ENCODE data around the gene TIGD3. TPM values are rescaled to one million over a fixed set of nuclear protein-coding genes. Genes with fewer than 3 reads are reported as not detected.
A peak's percentile ranks its signal among the peaks of the same experiment; 100 is the strongest.

TIGD3 gene
- total and polyA plus RNA-seq, 2 of the 13 experiments (the other 11 are each of a cell fraction or from before 2014, with no cell fraction given), result 0.49 to 4.9 TPM

DNA sequence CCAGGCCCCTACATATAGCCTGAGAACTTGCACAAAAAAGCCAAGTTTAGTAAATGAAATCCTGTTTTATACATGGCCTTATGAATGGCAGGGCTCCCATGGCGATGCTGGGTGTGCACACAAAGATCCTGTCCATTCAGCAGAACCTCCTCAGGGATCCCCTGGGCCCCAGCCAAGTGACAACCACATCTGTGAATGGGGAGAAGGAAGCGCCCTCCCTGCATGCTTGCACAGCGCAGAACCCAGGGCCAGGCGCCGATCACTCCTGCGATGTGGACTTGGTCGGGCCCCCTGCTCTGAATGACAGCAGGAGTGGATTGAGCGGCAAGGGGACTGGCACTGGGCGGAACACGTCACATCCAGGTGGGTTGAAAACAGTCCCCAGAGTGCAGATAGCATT is 44.3 kb upstream of the TIGD3 start:
- no peaks in the 10 kb centered on the region for H3K27me3 ChIP-seq (ENCODE audit: control insufficient read depth in 1 of 2, insufficient read depth in 2 of 2, low read length in 2 of 2)
- no peaks in the 10 kb centered on the region for H3K9me3 ChIP-seq (ENCODE audit: low read length)
- H4K20me1 ChIP-seq (ENCODE audit: insufficient read depth, low read length), result no peaks in the 10 kb centered on the region
- DNase-seq (ENCODE audit: low spot score), result no peak
- H3K4me2 ChIP-seq (ENCODE audit: low read depth, low read length), result no peak overlapping the region
- no peak overlapping the region for H3K27ac ChIP-seq (ENCODE audit: extremely low read length, insufficient read depth, low read length)
- H3K79me2 ChIP-seq (ENCODE audit: insufficient read depth, low read length), result peaks cover under 1% of the 10 kb centered on the region
- no peaks in the 10 kb centered on the region for H3K36me3 ChIP-seq (replicated peaks in 1 of 2; ENCODE audit: control insufficient read depth in 1 of 2, insufficient read depth in 2 of 2, low read length in 2 of 2)
- 78% methylated on average over 6 of the region's 10 CpGs for WGBS (ENCODE audit: low lambda C conversion rate)
- H3K9ac ChIP-seq (ENCODE audit: insufficient read depth, low read depth, low read length), result no peak overlapping the region
- H2AFZ ChIP-seq (ENCODE audit: low read length), result no peak overlapping the region
- ATAC-seq, result no peak
- intact Hi-C loops (cut with micrococcal nuclease; ENCODE audit: unreplicated experiment) (no loop called here), in situ Hi-C loops (cut with HindIII; ENCODE audit: extremely low pct_ligation_motif_present, low pct_unique_long_range_greater_than_20kb) (no loop called here)
- BruUV-seq (replicated peaks), result no TSS peak
- TF ChIP-seq ZNF549 (CRISPR knock-in tag; IDR thresholded peaks at IDR 0.05), result no peak
- TF ChIP-seq MAFK (conservative IDR thresholded peaks at IDR 0.05 in 1 of 2, IDR thresholded peaks at IDR 0.05 in 1 of 2; ENCODE audit: low read length in 2 of 2), result 0 out of 4 replicates have a peak, but pooled peaks of 1 of the 2 experiments have one; percentile 2
- peak; percentile 36 for TF ChIP-seq AGO2 (optimal IDR thresholded peaks at IDR 0.05; ENCODE audit: low read depth, low read length)
- ChIA-PET CTCF (ENCODE audit: low intra/inter-chr PET ratio, low total read pairs) (no interaction called here), POLR2A (interaction anchor here (1.0 to 2.9 kb wide), 5 partner anchors 12 to 35 kb away, joined by 3 to 23 read pairs (median 4); partner anchors contain the start of gene DPF2)
- no peak overlapping the region for H3K4me3 ChIP-seq (replicated peaks in 1 of 3; ENCODE audit: insufficient read depth in 1 of 3, low read depth in 2 of 3, low read length in 3 of 3)
- H3K4me1 ChIP-seq (ENCODE audit: insufficient read depth, low read length), result peaks cover 76% of the 10 kb centered on the region
- no peak for FAIRE-seq

DNA sequence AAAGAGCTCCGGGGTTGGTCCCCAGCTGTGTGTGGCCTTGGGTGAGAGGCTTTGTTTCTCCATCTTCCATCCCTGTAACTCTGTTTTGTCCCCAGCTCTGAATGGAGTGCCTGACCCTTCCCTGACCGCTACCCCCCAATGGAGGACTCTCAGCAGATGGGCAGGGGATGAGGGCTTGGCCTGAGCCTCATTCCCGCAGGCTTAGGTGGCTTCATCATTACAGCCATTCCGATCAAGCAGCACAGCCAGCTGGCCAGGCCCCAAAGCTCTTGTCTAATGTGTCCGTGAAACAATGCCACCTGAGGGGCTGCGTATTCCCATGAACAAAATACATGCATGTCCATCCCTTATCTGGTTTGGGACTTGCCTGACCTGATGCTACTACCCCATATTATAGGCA is 43.8 kb upstream of the TIGD3 start:
- 67% methylated on average over 4 of the region's 6 CpGs for WGBS (ENCODE audit: low lambda C conversion rate)
- intact Hi-C loops (cut with micrococcal nuclease; ENCODE audit: unreplicated experiment) (no loop called here), in situ Hi-C loops (cut with HindIII; ENCODE audit: extremely low pct_ligation_motif_present, low pct_unique_long_range_greater_than_20kb) (no loop called here)
- Histone ChIP-seq H3K9me3 (ENCODE audit: low read length) (no peaks in the 10 kb centered on the region), H3K4me2 (ENCODE audit: low read depth, low read length) (no peak overlapping the region), H3K36me3 (replicated peaks in 1 of 2; ENCODE audit: control insufficient read depth in 1 of 2, insufficient read depth in 2 of 2, low read length in 2 of 2) (no peaks in the 10 kb centered on the region), H2AFZ (ENCODE audit: low read length) (no peak overlapping the region), H3K27ac (ENCODE audit: extremely low read length, insufficient read depth, low read length) (no peak overlapping the region), H3K4me3 (replicated peaks in 1 of 3; ENCODE audit: insufficient read depth in 1 of 3, low read depth in 2 of 3, low read length in 3 of 3) (no peak overlapping the region), H3K79me2 (ENCODE audit: insufficient read depth, low read length) (peaks cover 5% of the 10 kb centered on the region), H4K20me1 (ENCODE audit: insufficient read depth, low read length) (0 out of 2 replicates have a peak, but pooled peaks cover 1% of the 10 kb centered on the region), H3K27me3 (ENCODE audit: control insufficient read depth in 1 of 2, insufficient read depth in 2 of 2, low read length in 2 of 2) (no peaks in the 10 kb centered on the region), H3K4me1 (ENCODE audit: insufficient read depth, low read length) (peaks cover 71% of the 10 kb centered on the region), H3K9ac (ENCODE audit: insufficient read depth, low read depth, low read length) (no peak overlapping the region)
- ChIA-PET CTCF (ENCODE audit: low intra/inter-chr PET ratio, low total read pairs) (no interaction called here), POLR2A (interaction anchor here (0.9 to 2.9 kb wide), 6 partner anchors 9 to 36 kb away, joined by 3 to 23 read pairs (median 4); partner anchors contain the start of gene DPF2)
- FAIRE-seq (no peak), ATAC-seq (no peak), DNase-seq (ENCODE audit: low spot score) (no peak)
- no TSS peak for BruUV-seq (replicated peaks)
- TF ChIP-seq NR2C2 (CRISPR knock-in tag; IDR thresholded peaks at IDR 0.05; ENCODE audit: borderline replicate concordance) (no peak), RFX3 (CRISPR knock-in tag; IDR thresholded peaks at IDR 0.05) (no peak), EEA1 (CRISPR knock-in tag; IDR thresholded peaks at IDR 0.05; ENCODE audit: borderline replicate concordance) (no peak), SIX4 (CRISPR knock-in tag; IDR thresholded peaks at IDR 0.05) (no peak), GPN1 (CRISPR knock-in tag; IDR thresholded peaks at IDR 0.05; ENCODE audit: borderline replicate concordance) (no peak)
- TF ChIP-seq, protein P1, sequence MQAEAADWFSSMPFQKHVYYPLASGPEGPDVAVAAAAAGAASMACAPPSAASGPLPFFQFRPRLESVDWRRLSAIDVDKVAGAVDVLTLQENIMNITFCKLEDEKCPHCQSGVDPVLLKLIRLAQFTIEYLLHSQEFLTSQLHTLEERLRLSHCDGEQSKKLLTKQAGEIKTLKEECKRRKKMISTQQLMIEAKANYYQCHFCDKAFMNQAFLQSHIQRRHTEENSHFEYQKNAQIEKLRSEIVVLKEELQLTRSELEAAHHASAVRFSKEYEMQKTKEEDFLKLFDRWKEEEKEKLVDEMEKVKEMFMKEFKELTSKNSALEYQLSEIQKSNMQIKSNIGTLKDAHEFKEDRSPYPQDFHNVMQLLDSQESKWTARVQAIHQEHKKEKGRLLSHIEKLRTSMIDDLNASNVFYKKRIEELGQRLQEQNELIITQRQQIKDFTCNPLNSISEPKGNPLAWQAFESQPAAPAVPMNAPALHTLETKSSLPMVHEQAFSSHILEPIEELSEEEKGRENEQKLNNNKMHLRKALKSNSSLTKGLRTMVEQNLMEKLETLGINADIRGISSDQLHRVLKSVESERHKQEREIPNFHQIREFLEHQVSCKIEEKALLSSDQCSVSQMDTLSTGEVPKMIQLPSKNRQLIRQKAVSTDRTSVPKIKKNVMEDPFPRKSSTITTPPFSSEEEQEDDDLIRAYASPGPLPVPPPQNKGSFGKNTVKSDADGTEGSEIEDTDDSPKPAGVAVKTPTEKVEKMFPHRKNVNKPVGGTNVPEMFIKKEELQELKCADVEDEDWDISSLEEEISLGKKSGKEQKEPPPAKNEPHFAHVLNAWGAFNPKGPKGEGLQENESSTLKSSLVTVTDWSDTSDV (CRISPR knock-in tag; IDR thresholded peaks at IDR 0.05), result no peak
